GM19455 (cell line): Measurements from ENCODE around the gene VWA5B1.

Source experiments
- ATAC-seq: cut with Tn5 transposase; IDR thresholded peaks from one replicate; pipeline ENCODE4 v1.9.1; 2021; ENCODE audit not compliant: unreplicated experiment

VWA5B1 gene

DNA sequence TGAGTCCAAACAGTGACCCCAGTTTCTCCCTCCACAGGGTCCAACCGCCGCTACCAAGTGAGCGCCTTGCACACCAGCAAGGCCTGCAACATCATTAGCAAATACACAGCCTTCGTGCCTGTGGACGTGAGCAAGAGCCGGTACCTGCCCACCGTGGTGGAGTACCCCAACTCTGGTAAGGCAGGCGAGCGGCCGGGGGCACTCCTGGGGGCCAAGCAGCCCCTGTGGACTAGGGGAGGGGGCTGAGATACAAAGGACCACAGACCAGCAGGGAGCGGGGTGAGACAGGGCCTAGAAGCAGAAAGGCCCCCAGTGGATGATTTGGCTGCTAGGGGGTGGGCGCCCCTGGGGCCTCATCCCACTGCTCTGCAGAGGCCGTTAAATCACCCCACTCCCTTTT, 54.7 kb downstream of the VWA5B1 start:
- no peak for ATAC-seq

DNA sequence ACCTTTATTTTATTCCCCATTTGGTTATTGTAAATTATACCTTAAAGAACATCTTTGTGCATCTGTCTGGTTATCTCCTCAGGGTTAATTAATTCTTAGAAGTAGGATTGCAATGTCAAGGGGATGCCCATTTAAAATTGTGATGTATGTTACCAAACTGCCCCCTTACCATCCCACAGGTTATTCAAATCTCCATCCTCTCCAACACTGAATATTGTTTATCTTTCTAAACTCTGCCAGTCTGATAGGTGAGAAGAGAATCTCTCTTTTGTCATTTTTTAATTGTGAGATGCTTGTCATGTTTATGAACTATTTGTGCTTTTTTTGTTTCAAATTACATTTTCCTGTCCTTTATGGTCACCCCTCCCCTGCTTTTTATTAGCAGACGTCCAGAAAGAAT, 55.8 kb downstream of the VWA5B1 start:
- ATAC-seq, result no peak

- ATAC-seq, result no peak
Measured at GRCh38 chr1:20347699-20348098, 57.0 kb downstream of the VWA5B1 start.

GRCh38 chr1:20348326-20348915, 57.7 kb downstream of the VWA5B1 start:
- no peak for ATAC-seq

- ATAC-seq, result no peak
Measured at GRCh38 chr1:20349561-20349960, 58.9 kb downstream of the VWA5B1 start.

DNA sequence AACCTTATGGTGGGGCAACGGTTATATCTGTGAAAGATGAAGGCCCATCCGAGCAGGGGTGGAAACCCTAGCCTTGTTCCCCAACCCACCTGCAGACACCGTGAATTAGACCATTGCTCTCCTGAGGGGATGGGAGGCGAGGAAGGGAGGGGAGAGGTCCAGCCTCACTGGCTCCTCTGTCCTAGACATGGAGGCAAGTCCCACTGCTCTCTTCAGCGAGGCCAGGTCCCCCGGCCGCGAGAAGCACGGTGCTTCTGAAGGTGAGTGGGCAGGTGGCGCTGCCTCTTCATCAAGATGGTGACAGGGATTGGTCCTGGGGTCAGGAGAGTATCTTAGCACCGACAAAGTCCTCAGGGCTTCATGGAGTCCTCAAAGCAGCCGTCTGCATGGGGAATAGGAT, 59.3 kb downstream of the VWA5B1 start:
- ATAC-seq, result no peak

DNA sequence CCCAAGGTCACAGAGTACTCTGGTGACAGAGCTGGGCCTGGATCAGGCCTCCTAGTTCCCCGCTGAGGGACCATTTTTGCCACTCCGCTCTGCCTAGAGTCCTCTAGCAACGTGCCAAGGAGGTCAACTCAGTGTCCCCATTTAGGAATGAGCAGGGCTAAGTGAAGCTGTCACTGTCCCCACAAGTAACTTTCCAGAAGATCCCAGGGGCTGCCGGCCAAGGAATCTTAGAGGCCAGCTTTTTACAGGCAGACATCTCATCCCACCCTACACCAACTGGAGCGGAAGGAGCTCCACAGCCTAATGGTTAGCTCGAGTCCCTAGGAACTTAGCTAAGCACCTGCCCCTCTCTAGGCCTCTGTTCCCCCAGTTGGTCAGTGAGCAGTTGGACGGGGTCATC, 59.7 kb downstream of the VWA5B1 start:
- ATAC-seq, result no peak

- ATAC-seq, result no peak
Measured at GRCh38 chr1:20351911-20352701, 61.4 kb downstream of the VWA5B1 start.

DNA sequence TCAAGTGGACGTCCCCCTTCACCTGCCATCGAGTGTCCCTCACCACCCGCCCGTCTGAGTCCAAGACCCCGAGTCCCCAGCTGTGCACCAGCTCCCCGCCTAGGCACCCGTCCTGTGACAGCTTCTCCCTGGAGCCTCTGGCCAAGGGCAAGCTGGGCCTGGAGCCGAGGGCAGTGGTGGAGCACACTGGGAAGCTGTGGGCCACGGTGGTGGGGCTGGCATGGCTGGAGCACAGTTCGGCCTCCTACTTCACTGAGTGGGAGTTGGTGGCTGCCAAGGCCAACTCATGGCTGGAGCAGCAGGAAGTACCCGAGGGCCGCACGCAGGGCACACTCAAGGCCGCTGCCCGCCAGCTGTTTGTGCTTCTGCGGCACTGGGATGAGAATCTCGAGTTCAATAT, 63.2 kb downstream of the VWA5B1 start:
- ATAC-seq, result no peak

DNA sequence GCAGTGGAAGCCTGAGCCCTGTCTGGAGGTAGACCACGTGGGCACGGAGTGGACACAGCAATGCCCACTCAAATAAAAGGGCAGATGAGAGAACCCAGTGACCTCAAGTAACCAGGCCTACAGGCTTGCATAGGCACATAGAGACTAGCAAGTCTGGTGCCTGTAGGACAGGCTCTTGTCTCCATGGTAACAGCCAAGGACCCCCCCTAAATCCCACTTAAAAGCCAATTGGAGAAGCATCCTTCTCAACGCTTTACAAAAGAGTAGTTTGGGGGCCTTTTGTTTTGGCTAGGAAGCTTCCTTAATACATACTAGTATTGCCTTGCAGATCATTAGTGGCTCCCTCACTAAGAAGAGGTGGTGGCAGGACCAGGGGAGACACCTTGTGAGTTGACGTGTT, 63.9 kb downstream of the VWA5B1 start:
- ATAC-seq, result no peak

GRCh38 chr1:20355101-20355827, 64.6 kb downstream of the VWA5B1 start:
- no peak for ATAC-seq

DNA sequence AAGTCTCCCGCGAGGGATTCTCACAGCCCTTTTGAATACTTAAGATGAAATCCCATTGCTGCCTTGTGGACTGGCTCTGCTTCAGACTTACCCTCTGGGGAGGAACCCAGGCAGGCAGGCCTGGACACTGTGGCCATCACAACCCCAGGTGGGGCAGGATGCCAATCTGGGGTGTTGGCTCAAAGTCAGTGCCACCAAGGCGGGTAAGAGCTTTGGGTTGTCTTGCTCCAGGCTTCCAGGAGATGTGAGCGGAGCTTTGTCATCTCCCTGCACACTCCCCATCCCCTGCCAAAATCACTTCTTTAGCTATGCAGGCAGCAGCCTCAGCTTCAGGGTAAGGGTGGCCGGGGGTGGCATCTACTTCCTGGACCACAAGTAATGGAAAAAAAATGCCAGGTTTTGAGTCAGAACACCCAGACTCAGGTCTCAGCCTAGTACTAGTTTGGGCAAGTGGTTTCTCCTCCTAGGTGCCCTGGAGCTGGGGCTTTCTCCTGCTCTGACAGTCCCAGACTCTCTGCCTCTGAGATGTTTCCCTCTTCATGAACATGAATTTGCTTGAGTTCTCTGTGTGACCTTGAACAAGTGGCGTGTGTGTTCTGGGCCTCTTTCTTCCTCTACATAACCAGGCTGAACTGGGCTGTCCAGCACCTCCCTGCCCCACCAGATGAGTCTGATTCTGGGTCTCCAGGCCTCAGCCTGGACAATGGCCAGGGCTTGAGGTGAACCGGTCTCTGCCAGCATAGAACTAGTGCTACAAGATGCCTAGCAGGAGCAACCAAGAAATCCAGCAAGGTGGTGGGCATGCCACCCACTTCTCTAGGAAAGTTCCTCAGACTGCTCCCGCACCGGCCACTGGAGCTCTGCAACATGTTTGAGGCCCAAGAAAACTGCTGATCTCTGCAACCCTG, 65.4 kb downstream of the VWA5B1 start:
- ATAC-seq, result no peak

GRCh38 chr1:20356850-20357459, 66.3 kb downstream of the VWA5B1 start:
- ATAC-seq, result no peak

DNA sequence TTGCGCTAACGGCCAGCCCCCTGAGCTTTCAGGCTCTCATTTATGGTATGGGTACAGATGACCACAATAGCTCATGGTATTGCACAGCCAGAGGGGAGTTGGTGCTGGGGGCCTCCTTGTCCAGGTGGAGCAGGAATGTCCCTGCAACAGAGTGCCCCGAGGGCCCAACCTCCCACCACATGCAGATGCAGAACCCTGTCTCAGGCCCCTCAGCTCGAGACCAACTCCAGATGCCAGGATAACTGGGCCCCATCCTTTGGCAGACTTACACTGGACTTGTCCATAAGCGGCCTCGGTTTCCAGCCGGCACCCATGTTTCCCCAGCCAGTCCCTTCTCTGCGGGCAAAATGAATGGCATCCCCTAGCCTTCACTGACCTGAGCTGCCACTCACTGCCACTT, 67.1 kb downstream of the VWA5B1 start:
- no peak for ATAC-seq

DNA sequence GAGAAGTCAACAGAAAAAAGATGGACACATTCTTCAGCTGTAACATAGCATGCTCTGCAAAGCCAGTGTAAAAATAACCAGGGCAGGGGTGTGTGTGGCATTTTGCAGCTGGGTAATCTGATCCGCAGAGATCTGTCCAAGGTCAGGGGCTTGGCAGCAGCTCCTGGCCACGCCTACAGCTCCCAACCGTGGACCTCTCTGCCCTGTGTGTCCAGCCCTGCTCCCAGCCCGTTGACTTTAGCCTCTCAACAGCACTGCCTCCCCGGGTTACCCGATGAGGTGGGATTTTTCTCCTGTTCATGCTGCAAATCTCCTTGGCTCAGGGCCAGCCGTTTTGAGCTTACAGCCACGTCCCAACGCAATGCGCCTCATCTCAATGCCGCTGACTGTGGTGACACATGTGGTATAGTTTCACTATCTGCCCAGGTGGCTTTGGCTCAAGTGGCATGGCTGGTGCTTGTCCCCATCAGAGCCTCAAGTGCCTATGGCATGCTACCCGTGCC, 68.1 kb downstream of the VWA5B1 start:
- no peak for ATAC-seq

- ATAC-seq, result no peak
Measured at GRCh38 chr1:20359451-20360330, 69.0 kb downstream of the VWA5B1 start.

DNA sequence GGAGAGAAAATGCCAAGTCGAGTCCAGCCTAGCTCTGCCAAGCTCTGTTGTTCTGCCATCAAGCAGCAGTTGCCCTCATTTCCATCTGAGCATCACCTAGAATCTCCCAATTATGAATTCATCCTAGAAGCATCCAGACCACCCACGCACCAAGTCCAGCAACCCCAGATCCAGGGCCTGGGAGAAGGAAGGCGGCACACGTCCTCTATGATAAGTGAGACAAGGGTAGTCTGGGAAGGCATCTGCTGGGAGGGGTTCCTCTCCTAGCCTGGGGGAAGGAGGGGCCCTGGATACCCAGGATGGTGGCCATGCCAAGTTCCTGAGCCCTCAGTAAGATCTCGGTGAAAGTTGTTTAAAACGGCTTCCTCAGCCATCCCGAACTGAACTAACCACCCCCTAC, 70.7 kb downstream of the VWA5B1 start:
- ATAC-seq, result no peak

DNA sequence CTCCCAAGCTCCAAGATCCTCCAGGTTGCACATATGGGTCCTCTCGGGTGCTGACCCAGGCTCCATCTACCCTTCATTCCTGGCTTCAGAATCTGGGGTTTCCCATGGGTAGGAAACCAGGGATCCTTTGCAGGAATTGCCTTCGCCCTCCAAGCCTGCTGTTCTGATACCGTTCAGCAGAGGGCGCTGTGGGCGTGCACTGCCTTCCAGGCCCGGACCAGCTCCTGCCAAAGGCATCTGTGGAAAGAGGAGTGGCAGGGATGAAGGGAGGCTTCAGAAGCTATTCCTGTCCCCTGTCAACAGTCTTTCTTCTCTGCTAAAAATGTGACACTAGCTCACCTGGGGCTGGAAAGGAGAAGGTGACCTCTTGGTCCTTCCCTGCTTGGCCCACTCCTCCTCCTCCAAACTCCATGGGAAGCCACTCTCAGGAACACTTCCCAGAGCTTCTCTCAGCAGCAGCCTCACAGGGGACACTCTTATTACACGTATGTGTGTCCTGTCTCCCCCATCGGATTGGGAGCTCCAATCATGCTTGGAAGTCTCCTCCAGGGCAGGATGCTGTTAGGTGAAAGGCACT, 71.2 kb downstream of the VWA5B1 start:
- ATAC-seq, result no peak

DNA sequence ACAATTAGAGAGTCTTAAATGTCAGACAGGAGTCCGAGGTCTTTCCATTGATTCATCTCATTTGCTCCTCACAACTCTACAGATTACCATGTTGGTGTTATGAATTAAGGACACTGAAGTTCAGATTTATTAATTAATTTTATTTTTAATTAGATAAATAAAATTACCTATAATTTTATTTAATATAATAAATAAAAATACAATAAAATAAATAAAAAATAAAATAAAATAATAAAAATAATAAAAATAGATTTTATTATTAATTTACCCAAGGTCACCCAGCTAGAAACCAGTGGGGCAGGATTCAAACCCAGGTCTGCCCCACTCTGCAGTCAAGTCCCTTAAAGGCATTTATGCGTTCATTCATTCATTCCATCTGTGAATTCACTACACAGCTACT, 72.2 kb downstream of the VWA5B1 start:
- no peak for ATAC-seq
